Nephron (organoid): Measurements from ENCODE around the gene SLC6A18.

Experiments used
- H3K27ac Mint-ChIP-seq, 3 experiments: 2 replicates each; pipeline ENCODE4 v1.8.0; 2020; ENCODE audit warnings: mixed read lengths in 3 of 3, mild to moderate bottlenecking in 2 of 3, moderate library complexity in 1 of 3
- H3K27me3 Mint-ChIP-seq: 2 replicates; pipeline ENCODE4 v1.8.0; 2021; ENCODE audit warnings: low read depth, mild to moderate bottlenecking, moderate library complexity, mixed read lengths
- H3K36me3 Mint-ChIP-seq: 2 replicates; pipeline ENCODE4 v1.8.0; 2020; ENCODE audit warnings: low read depth, mixed read lengths
- H3K4me1 Mint-ChIP-seq: 2 replicates; pipeline ENCODE4 v1.8.0; 2020; ENCODE audit warnings: mixed read lengths
- H3K4me3 Mint-ChIP-seq, 3 experiments: 2 replicates each; pipeline ENCODE4 v1.8.0; 2020; ENCODE audit warnings: mild to moderate bottlenecking in 3 of 3, mixed read lengths in 3 of 3, moderate library complexity in 2 of 3
- H3K9me3 Mint-ChIP-seq: 2 replicates; pipeline ENCODE4 v1.8.0; 2020; ENCODE audit warnings: mixed read lengths
- TF ChIP-seq, protein P1 (sequence below), 3 experiments: fragments of 200-600 bp; sonication (generic); IDR thresholded peaks; one replicate each; pipeline ENCODE4 v1.5.0; 2021; ENCODE audit warnings: antibody characterized with exemption in 3 of 3; ENCODE audit not compliant: unreplicated experiment in 3 of 3

SLC6A18 gene, protein sequence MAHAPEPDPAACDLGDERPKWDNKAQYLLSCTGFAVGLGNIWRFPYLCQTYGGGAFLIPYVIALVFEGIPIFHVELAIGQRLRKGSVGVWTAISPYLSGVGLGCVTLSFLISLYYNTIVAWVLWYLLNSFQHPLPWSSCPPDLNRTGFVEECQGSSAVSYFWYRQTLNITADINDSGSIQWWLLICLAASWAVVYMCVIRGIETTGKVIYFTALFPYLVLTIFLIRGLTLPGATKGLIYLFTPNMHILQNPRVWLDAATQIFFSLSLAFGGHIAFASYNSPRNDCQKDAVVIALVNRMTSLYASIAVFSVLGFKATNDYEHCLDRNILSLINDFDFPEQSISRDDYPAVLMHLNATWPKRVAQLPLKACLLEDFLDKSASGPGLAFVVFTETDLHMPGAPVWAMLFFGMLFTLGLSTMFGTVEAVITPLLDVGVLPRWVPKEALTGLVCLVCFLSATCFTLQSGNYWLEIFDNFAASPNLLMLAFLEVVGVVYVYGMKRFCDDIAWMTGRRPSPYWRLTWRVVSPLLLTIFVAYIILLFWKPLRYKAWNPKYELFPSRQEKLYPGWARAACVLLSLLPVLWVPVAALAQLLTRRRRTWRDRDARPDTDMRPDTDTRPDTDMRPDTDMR

DNA sequence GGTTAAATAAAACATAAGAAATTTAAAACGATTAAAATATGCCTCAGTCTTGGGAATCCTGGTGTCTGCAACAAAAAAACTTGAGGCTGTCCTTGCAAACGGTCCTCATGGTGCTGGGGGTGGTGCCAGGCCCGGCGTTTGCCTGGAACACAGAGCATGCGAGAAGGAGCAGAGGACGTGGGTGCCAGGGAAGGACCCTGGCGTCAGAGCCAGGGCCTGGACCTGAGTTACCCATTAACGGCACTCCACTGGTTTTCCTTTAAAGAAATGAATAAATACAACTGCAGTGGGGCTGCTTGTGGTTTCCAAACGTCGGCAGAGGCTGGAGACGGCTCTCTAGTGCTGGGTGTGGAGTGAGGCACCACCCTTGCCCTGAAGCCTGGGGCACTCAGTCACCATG is at the start of gene SLC6A18:
SLC6A18 (plus strand) TSS at position 301 of the 400 bp plus-strand sequence; CDS start at position 398, 97 bp downstream.
- no peak within 1 kb of the TSS for H3K27ac Mint-ChIP-seq
- no peak within 1 kb of the TSS for H3K4me3 Mint-ChIP-seq
- H3K27me3 Mint-ChIP-seq, result peaks cover 43% of the 10 kb centered on the region
- no peaks in the 10 kb centered on the region for H3K36me3 Mint-ChIP-seq
- TF ChIP-seq, protein P1, sequence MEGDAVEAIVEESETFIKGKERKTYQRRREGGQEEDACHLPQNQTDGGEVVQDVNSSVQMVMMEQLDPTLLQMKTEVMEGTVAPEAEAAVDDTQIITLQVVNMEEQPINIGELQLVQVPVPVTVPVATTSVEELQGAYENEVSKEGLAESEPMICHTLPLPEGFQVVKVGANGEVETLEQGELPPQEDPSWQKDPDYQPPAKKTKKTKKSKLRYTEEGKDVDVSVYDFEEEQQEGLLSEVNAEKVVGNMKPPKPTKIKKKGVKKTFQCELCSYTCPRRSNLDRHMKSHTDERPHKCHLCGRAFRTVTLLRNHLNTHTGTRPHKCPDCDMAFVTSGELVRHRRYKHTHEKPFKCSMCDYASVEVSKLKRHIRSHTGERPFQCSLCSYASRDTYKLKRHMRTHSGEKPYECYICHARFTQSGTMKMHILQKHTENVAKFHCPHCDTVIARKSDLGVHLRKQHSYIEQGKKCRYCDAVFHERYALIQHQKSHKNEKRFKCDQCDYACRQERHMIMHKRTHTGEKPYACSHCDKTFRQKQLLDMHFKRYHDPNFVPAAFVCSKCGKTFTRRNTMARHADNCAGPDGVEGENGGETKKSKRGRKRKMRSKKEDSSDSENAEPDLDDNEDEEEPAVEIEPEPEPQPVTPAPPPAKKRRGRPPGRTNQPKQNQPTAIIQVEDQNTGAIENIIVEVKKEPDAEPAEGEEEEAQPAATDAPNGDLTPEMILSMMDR (IDR thresholded peaks at IDR 0.05; ENCODE audit: unreplicated experiment in 3 of 3), result no peak
- H3K4me1 Mint-ChIP-seq, result peaks cover 28% of the 10 kb centered on the region
- H3K9me3 Mint-ChIP-seq, result no peaks in the 10 kb centered on the region

DNA sequence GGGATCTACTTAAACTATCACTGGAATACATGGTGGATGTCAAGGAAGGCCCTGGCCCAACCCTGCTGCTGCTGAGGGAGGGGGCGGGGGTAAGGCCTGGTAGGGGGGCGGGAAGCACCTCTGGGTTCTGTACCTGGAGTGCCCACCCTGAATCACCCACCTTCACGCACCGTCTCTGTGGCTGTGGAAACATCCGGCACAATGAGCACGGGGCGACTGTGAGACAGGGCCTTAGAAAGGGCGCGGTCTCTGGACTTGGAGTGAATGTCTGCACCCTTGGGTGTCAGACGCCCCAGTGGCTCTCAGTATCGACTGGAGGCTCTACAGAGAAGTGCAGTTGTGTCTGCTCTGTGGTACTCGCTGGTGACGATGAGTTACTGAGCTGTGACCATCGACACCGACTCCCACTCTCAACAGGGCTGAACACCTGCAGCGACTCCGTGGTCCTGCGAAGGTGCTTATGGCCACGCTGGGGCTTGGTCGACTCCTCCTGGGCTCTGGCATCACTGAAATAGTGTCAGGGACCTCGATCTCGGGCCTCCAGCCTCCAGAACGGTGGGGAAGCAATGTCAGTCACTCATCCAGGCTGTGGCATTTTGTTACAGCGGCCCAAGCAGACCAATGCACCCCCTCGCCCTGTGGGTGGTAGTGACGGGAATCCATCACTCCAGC is 49.2 kb upstream of the SLC6A18 start:
- TF ChIP-seq, protein P1 (IDR thresholded peaks at IDR 0.05; ENCODE audit: unreplicated experiment in 3 of 3), result no peak
- Mint-ChIP-seq H3K4me1 (no peaks in the 10 kb centered on the region), H3K36me3 (no peaks in the 10 kb centered on the region), H3K27ac (no peak overlapping the region), H3K4me3 (no peak overlapping the region), H3K27me3 (peaks cover 5% of the 10 kb centered on the region), H3K9me3 (no peaks in the 10 kb centered on the region)

DNA sequence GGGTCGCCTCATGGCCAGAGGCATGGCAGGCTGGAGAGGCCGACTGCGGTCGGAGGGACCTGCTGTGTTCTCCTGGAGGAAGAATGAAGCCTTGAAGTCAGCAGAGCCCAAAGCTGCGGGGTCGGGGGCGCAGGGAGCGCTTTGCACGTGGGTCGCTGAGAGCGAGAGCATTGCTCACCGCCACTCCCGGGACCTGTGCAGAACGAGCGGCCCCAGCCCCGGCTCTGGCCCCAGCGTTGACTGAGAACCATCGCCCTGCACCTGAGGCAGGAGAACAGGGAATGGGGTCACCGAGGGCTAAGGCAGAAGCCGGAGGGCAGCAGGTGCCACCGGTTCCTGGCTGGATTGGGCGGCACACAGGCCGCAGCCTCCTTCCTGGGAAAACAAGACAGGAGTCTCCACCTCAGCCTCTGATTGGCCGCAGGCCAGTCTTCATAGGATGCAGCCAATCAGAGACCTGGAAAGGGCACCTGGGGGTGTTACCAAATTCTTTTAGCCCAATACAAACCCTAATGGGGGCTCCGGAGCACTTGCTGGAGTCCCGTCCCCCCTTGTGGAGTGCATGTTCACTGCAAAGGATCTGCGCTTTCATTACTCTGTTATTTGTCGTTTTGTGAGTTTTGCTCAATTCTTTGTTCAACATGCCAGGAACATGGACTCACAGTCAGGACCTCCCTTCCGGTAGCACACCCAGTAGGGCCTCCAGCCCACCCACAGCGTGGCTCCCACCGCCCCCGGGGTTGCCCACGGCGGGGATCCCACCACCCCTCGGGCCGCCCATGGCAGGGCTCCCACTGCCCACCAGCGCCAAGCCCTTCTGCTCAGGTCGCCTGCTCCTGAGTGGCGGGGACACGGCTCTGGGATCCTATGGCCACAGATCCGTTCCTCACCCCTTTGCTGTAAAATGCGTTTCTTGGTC is 48.4 kb upstream of the SLC6A18 start:
- H3K4me1 Mint-ChIP-seq, result no peaks in the 10 kb centered on the region
- TF ChIP-seq, protein P1 (IDR thresholded peaks at IDR 0.05; ENCODE audit: unreplicated experiment in 3 of 3), result no peak
- peaks cover 7% of the 10 kb centered on the region for H3K27me3 Mint-ChIP-seq
- no peaks in the 10 kb centered on the region for H3K9me3 Mint-ChIP-seq
- H3K4me3 Mint-ChIP-seq, result no peak overlapping the region
- H3K36me3 Mint-ChIP-seq, result no peaks in the 10 kb centered on the region
- H3K27ac Mint-ChIP-seq, result no peak overlapping the region

DNA sequence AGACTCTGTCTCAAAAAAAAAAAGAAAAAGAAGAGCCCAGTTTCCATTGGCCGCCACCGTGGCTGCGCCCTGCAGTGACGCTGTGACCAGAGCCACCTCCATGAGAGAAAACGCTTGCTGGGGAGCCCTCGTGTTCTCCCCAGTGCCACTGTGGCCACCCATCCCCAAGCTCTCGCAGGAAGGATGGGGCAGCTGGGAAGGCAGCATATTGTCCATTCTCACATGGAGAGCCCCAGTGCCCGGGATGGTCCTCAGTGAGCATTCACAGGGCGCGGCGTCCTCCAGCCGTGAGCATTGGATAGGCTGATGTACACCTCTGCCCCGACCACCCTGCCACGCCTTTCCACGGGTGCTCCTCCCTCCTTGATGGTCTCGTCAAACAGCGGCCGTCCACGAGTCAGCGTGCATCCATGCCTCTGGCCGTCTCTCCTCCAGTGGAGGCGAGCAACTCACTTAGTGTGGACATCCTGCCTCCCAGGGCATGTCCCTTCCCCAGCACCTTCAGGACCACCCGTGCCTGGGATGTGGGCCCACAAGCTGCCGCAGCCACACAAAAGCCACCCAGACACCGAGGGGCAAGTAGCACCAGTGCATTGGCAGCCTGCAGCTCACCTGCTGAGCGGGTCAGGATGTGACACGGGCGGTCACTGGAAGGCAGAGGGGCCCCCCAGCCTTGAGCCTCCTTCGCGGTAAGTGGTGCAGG is 47.2 kb upstream of the SLC6A18 start:
- Mint-ChIP-seq H3K4me3 (no peak overlapping the region), H3K9me3 (no peaks in the 10 kb centered on the region), H3K4me1 (peaks cover 3% of the 10 kb centered on the region), H3K36me3 (no peaks in the 10 kb centered on the region), H3K27ac (no peak overlapping the region), H3K27me3 (peaks cover 7% of the 10 kb centered on the region)
- TF ChIP-seq, protein P1 (IDR thresholded peaks at IDR 0.05; ENCODE audit: unreplicated experiment in 3 of 3), result no peak
